ENCODE data around the gene OR10G7.

The OR10G7 gene

GRCh38 chr11:124050748-124051147 is 9.6 kb upstream of the OR10G7 start:
- Histone ChIP-seq H3K9ac (ENCODE audit: low read depth, low read length, poor library complexity, severe bottlenecking) (no peak overlapping the region), H3K36me3 (ENCODE audit: insufficient read depth, low read length) (no peaks in the 10 kb centered on the region), H3K4me3 (ENCODE audit: low read length, poor library complexity, severe bottlenecking) (no peak overlapping the region), H3K27me3 (ENCODE audit: insufficient read depth, low read length, poor library complexity, severe bottlenecking) (no peaks in the 10 kb centered on the region), H3K4me1 (ENCODE audit: insufficient read depth, low read length, poor library complexity, severe bottlenecking) (no peaks in the 10 kb centered on the region), H3K9me3 (ENCODE audit: insufficient read depth, low read depth, low read length) (no peaks in the 10 kb centered on the region), H2AFZ (ENCODE audit: low read length) (no peak overlapping the region), H4K20me1 (ENCODE audit: insufficient read depth, low read length, poor library complexity, severe bottlenecking) (no peaks in the 10 kb centered on the region), H3F3A (ENCODE audit: low read depth) (no peaks in the 10 kb centered on the region), H3K9me2 (replicated peaks; ENCODE audit: low read depth, low read length) (no peaks in the 10 kb centered on the region), H3K4me2 (ENCODE audit: low read depth, low read length, poor library complexity, severe bottlenecking) (no peak overlapping the region), H3K79me2 (ENCODE audit: insufficient read depth, low read length) (no peaks in the 10 kb centered on the region)
- TF ChIP-seq EZH2phosphoT487 (IDR thresholded peaks at IDR 0.05; ENCODE audit: borderline replicate concordance) = no peak
- TF ChIP-seq CTCF (conservative IDR thresholded peaks at IDR 0.05; ENCODE audit: low read length) = no peak

- Histone ChIP-seq H3K4me3 (ENCODE audit: low read length, poor library complexity, severe bottlenecking) (no peak overlapping the region), H3K4me1 (ENCODE audit: insufficient read depth, low read length, poor library complexity, severe bottlenecking) (no peaks in the 10 kb centered on the region), H4K20me1 (ENCODE audit: insufficient read depth, low read length, poor library complexity, severe bottlenecking) (no peaks in the 10 kb centered on the region), H3F3A (ENCODE audit: low read depth) (no peaks in the 10 kb centered on the region), H3K36me3 (ENCODE audit: insufficient read depth, low read length) (no peaks in the 10 kb centered on the region), H2AFZ (ENCODE audit: low read length) (no peak overlapping the region), H3K9me2 (replicated peaks; ENCODE audit: low read depth, low read length) (no peaks in the 10 kb centered on the region), H3K4me2 (ENCODE audit: low read depth, low read length, poor library complexity, severe bottlenecking) (no peak overlapping the region), H3K9ac (ENCODE audit: low read depth, low read length, poor library complexity, severe bottlenecking) (no peak overlapping the region), H3K27me3 (ENCODE audit: insufficient read depth, low read length, poor library complexity, severe bottlenecking) (no peaks in the 10 kb centered on the region), H3K9me3 (ENCODE audit: insufficient read depth, low read depth, low read length) (no peaks in the 10 kb centered on the region), H3K79me2 (ENCODE audit: insufficient read depth, low read length) (no peaks in the 10 kb centered on the region)
- TF ChIP-seq CTCF (conservative IDR thresholded peaks at IDR 0.05; ENCODE audit: low read length) (no peak), EZH2phosphoT487 (IDR thresholded peaks at IDR 0.05; ENCODE audit: borderline replicate concordance) (no peak)
Measured at GRCh38 chr11:124043420-124043819, 2.3 kb upstream of the OR10G7 start.

GRCh38 chr11:124039557-124039956 is 1.6 kb downstream of the OR10G7 start:
- H3K79me2 ChIP-seq (ENCODE audit: insufficient read depth, low read length) = no peaks in the 10 kb centered on the region
- H3K4me2 ChIP-seq (ENCODE audit: low read depth, low read length, poor library complexity, severe bottlenecking) = no peak overlapping the region
- no peak overlapping the region for H3K9ac ChIP-seq (ENCODE audit: low read depth, low read length, poor library complexity, severe bottlenecking)
- no peaks in the 10 kb centered on the region for H3K27me3 ChIP-seq (ENCODE audit: insufficient read depth, low read length, poor library complexity, severe bottlenecking)
- H2AFZ ChIP-seq (ENCODE audit: low read length) = no peak overlapping the region
- H3F3A ChIP-seq (ENCODE audit: low read depth) = no peaks in the 10 kb centered on the region
- H3K4me1 ChIP-seq (ENCODE audit: insufficient read depth, low read length, poor library complexity, severe bottlenecking) = no peaks in the 10 kb centered on the region
- H3K4me3 ChIP-seq (ENCODE audit: low read length, poor library complexity, severe bottlenecking) = no peak overlapping the region
- no peaks in the 10 kb centered on the region for H3K9me3 ChIP-seq (ENCODE audit: insufficient read depth, low read depth, low read length)
- no peaks in the 10 kb centered on the region for H3K9me2 ChIP-seq (replicated peaks; ENCODE audit: low read depth, low read length)
- H4K20me1 ChIP-seq (ENCODE audit: insufficient read depth, low read length, poor library complexity, severe bottlenecking) = no peaks in the 10 kb centered on the region
- no peaks in the 10 kb centered on the region for H3K36me3 ChIP-seq (ENCODE audit: insufficient read depth, low read length)
- TF ChIP-seq CTCF (conservative IDR thresholded peaks at IDR 0.05; ENCODE audit: low read length) = no peak
- TF ChIP-seq EZH2phosphoT487 (IDR thresholded peaks at IDR 0.05; ENCODE audit: borderline replicate concordance) = no peak

Measured in Loucy (cell line).